GM10248 (cell line): Measurements from ENCODE around the gene CLEC16A.

ENCODE experiments used
- CTCF ChIA-PET: fragments of 300-600 bp; sonication (Branson Sonifier 250); formaldehyde crosslinking; extraction: SDS; loops from one replicate; lab custom pipeline; 2021; ENCODE audit warnings: antibody characterized with exemption; lab: Yijun Ruan, JAX
- POLR2A ChIA-PET: fragments of 350-650 bp; sonication (Branson Sonifier 250); formaldehyde crosslinking; extraction: SDS; loops from one replicate; lab custom pipeline; 2020; ENCODE audit warnings: antibody characterized with exemption; lab: Yijun Ruan, JAX
- DNase-seq: peaks from one replicate; pipeline ENCODE4 v3.0.0; 2012; ENCODE audit errors: extremely low spot score
- CTCF ChIP-seq: IDR thresholded peaks from 2 replicates; pipeline ENCODE4 v1.5.1; 2012; ENCODE audit warnings: mild to moderate bottlenecking, low read depth; ENCODE audit errors: extremely low read depth, missing control alignments, control extremely low read depth

CLEC16A gene

GRCh38 chr16:11032000-11032921 is 87.9 kb downstream of the CLEC16A start:
- DNase-seq: no peak
- ChIA-PET CTCF (no interaction called here), POLR2A (no interaction called here)

GRCh38 chr16:11032922-11033291 is 88.5 kb downstream of the CLEC16A start:
- POLR2A ChIA-PET: no interaction called here
- TF ChIP-seq CTCF: no peak
- DNase-seq: no peak
- CTCF ChIA-PET: no interaction called here

More at GRCh38 chr16:11032000-11032921, 87.9 kb downstream of the CLEC16A start:
- no peak for TF ChIP-seq CTCF

- CTCF ChIA-PET: interaction anchor here (1.1 to 1.2 kb wide), 2 partner anchors 8 to 18 kb away, joined by 3 to 4 read pairs; no protein-coding TSS in a partner anchor
- no peak for DNase-seq
- TF ChIP-seq CTCF: no peak
- POLR2A ChIA-PET: no interaction called here
These were observed 89.5 kb downstream of the CLEC16A start for GRCh38 chr16:11033629-11034420.

GRCh38 chr16:11034481-11034931 is 90.1 kb downstream of the CLEC16A start:
- no peak for DNase-seq
- ChIA-PET POLR2A (no interaction called here), CTCF (interaction anchor here (0.8 to 1.2 kb wide), 3 partner anchors 9 to 65 kb away, joined by 3 to 4 read pairs (median 3); no protein-coding TSS in a partner anchor)
- no peak for TF ChIP-seq CTCF

- DNase-seq: no peak
- POLR2A ChIA-PET: no interaction called here
- TF ChIP-seq CTCF: no peak
- CTCF ChIA-PET: interaction anchor here (0.8 to 2.1 kb wide), 3 partner anchors 10 to 65 kb away, joined by 3 to 9 read pairs (median 4); no protein-coding TSS in a partner anchor
These were observed 90.7 kb downstream of the CLEC16A start for GRCh38 chr16:11035096-11035495.

- POLR2A ChIA-PET: interaction anchor here (0.6 kb wide), 1 partner anchor 244 kb away, joined by 5 read pairs; no protein-coding TSS in a partner anchor
- CTCF ChIA-PET: interaction anchor here (1.6 to 2.1 kb wide), 3 partner anchors 11 to 16 kb away, joined by 3 to 9 read pairs (median 4); no protein-coding TSS in a partner anchor
- DNase-seq: no peak
- TF ChIP-seq CTCF: no peak
These were observed 91.7 kb downstream of the CLEC16A start for GRCh38 chr16:11036040-11036439.
